Left hindlimb (tissue), 1 donor: Measurements from ENCODE around the gene PRKAG2.
"Not testable (repeated sequence)": the region's sequence is repeated elsewhere in the genome, so short reads cannot be mapped to it uniquely, and the experiment has no call there.

Experiments
- DNase-seq: peaks from one replicate; pipeline ENCODE4 v3.0.0-alpha.2; 2018

The PRKAG2 gene

DNA sequence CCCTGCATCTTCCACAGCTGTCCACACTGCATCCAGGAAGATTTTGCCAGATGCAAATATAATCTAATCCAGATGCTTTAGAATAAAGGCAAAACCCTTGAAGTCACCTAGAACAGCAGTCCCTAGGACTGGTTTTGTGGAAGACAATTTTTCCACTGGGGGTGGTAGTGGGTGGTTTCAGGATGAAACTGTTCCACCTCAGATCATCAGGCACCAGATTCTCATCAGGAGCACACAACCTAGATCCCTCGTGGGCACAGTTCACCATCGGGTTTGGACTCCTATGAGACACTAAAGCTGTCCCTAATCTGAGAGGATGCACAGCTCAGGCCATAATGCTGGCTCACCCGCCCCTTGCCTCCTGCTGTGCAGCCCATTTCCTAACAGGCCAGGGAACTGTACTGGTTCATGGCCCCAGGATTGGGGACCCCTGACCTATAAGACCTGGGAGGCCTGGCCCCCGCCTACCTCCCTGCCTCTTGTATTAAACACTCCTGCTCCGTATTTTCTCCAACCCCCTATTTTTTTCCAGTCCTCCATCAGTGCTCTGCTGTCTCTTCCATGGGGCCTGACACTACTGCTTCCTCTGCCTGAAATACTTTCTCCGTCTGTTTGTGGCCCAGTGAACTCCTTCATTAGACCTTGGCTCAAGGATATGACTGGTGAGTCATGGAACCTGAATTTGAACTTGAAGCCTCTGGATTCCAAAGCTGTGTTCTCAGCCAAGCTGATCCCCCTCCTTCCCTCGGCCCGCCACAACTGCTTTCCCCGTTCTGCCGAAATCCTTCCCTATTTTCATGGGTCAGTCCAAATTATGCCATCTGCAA lies 277.3 kb downstream of the PRKAG2 start:
- DNase-seq = peak; percentile 38

DNA sequence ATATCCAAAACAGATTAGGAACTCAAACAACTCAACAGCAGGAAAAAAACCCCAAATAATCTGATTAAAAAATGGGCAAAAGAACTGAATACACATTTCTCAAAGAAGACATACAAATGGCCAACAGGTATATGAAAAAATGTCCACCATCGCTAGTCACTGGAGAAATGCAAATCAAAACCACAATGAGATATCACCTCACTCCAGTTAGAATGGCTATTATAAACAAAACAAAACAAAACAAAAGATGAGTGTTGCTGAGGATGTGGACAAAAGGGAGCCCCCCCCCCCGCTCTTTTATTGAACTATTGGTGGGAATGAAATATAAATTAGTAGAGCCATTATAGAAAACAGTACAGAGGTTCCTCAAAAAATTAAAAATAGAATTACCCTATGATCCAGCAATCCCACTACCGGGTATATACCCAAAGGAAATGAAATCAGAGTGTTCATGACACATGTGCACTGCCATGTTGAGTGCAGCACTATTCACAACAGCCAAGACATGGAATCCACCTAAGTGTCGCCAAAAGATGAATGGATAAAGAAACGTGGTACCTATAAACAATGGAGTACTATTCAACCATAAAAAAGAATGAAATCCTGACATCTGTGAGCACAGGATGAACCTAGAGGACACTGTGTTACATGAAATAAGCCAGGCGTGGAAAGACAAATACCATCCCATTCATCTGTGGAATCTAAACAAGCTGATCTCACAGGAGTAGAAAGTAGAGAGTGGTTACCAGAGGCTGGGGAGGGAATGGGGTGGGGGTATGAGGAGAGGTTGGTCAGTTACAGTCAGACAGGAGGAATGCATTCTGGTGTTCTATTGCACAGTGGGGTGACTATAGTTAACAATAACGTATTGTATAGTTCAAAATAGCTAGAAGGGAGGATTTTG lies 279.1 kb downstream of the PRKAG2 start:
- DNase-seq = no peak

DNA sequence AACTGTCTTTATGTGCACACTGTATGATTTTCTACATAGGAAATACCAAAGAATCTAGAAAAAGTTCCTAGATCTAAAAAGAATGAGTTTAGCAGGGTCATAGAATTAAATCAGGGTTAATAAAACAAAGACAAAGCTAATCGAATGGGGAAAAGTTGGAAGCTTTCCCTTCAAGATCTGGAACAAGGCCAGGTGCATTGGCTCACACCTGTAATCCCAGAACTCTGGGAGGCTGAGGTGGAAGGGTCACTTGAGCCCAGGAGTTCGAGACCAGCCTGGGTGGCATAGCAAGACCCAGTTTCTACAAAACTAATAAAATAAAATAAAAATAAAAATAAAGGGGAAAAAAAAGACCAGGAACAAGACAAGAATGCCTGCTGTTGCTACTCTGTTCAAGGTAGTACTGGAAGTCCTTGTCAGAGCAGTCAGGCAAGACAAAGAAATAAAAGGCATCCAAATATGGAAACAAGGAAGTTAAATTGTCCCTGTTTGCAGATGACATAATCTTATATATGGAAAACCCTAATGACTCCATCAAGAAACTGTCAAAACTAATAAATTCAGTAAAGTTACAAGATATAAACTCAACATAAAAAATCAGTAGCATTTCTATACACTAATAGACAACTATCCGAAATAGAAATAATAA lies 281.1 kb downstream of the PRKAG2 start:
- DNase-seq = no peak

DNA sequence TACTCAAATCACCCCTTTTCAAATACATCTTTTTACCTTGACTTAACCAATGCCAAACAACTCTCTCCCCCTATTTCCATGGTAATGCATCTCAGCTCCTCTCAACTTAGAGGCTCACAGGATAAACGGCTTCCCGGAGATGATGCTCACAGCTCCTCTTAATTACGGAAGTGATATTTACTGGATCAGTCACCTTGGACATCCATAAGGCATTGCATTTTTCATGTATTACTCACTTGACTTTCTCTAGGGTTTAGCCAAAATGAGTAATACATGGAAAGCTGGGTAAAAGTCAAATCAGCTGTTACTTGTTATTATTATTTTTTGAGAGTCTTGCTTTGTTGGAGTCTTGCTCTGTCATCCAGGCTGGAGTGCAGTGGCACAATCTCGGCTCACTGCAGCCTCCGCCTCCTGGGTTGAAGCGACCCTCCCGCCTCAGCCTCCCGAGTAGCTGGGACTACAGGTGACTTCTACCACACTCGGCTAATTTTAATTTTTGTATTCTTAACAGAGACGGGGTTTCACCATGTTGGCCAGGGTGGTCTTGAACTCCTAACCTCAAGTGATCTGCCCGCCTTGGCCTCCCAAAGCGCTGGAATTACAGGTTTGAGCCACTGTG lies 283.9 kb downstream of the PRKAG2 start:
- DNase-seq = no peak

DNA sequence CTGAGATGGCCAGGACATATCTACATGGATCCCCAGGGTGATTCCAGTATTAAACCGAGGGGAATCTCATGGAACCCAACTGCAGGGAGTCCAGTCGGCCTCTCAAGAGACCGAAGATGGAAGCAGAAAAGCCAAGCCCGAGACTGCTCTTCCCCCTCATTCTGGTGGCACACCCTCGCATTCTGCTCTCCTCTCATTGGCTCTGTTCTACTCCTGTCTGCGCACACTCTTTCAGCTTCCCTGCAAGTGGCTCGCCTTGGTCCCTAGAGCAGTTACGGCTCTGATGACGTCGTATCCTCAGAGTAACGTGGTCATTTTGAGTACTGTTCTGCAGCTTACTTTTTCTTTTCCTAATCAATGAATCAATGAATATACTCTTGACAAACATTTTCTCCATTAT lies 284.6 kb downstream of the PRKAG2 start:
- no peak for DNase-seq

DNA sequence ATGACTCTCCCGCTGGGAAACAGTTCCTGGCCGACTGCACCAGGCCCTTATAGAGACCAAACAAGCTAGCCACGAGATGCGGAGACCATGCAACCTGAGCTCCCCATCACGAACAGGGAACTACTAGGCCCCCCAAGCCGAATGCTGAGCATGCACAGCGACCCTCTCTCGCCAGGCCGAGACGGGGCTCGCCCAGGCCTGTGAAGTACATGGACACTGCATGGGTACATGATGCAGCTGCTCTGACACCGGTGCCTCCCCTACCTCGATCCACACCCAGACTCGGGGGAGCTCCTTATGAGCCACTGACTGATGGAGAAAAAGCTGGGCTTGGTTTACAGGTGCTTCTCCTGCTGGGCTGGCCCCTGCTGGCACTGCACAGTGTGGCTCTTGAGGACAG lies 285.0 kb downstream of the PRKAG2 start:
- DNase-seq = no peak

DNA sequence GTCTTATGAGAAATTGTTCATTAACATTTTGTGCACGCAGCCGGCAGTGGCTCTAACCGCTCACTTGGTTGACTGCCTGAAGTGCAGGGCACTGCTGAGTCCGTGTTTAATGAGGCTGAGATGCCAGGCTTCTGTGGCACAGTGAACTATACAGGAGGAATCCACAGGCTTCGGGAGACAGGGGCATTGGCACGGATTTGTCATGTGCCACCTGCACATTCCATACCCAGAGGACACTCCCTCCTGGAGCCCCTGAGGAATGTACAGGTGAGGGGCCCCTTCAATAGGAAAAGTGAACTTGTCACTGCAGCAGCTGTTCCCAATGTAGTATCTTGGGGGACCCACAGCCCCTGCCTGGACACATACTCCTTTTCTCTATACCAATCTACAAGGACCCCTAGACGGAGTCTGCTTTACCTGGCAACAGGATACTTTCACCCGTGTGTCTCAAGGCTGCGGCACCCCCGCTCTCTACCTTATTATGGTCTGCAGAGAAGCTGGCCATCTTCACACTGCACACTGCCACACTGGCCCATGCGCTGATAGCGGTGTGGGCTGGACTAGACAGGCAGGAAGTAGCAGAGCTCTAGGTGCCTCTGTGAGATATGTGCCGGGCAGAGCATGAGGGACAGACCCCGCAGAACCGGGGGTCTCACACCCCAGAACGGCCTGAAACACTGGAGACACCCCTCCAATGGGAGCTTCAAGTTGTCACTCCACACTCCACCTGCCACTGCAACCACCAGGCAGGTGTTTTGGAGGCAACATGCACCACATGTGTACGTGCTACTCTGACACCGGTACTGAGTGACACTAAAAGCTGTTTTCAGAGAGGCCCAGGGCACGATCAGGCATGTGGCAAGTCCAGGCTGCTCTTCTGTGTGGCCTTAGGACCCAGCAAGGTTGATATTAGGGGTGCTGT lies 285.8 kb downstream of the PRKAG2 start:
- DNase-seq = no peak

DNA sequence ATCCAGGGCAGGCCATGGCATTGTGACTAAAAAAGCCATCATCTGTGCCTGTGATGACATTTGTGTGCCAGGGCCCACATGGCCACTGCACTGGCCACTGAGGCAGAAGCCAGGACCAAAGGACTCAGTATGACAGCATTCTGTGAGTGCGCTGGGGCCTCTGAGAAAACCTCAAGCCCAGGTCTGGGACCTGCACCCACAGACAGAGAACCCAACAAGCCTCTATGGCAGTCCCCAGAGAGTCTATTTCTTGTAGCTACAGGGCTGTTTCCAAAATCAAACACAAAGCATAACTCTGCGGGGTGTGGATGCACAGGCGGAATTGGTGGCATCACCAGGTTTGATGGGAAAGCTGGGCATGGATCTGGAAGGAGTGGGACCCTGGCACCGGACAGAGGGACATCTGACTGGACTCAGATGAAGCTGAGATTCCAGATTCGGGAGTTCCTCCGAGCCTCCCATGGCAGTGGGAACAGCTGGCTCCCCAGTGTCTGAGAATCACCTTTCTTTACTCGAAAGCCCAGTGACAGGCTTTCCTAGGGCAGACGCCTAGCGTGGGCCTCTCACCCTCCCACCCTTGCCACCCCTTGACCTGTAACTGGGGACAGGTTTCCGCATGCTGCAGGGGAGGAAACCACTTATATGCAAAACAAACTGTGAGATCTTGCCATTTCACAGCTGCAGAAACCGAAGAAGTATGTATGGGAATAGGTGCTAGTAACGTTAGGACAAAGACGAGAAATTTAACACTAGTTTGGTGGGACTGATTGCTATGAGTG lies 286.7 kb downstream of the PRKAG2 start:
- no peak for DNase-seq

DNA sequence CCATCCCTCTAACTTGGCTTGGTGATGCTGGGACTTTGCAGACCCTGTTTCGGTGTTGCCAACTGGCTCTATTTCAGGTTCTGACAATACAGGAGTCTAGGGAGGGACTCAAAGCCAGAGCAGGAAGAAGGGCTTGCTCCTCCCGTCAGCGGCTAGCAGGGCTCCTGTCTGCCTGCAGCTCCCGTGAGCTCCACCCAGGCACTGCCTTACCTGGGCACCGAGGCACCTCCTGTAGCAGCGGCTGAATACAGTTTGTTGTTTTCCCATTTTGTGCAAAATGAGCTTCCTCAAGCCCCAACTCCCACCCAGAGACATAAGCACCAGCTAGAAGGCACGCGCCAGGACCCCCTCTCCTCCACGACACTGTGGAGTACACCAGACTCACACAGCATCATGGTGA lies 287.9 kb downstream of the PRKAG2 start:
- DNase-seq = no peak

DNA sequence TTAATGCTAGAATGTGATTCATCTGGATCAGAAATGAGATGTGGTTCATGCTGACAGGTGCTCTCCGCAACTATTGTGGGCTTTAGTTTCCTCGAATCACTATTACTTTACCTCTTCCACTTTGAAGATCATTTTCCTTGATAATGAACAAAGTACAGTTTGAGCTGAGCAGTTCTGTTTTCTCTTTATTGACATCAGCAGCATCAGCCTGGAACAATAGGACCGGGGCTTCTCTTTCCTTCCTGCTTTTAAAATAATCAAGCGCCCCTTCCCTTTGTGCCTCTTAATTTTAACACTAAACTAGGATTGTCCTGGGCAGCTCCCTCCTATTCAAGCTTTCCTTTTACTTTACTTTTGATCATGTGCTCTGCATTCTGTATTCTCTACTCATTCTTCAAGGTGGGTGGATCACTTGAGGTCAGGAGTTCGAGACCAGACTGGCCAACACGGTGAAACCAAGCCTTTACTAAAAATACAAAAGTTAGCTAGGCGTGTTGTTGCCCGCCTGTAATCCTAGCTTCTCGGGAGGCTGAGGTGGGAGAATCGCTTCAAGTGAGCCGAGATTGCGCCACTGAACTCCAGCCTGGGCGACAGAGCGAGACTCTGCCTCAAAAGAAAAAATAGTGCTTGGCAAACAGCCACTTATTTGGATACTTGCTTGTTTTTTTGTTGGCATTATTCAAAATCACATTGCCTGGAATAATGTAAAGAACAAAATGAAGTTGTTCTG lies 290.2 kb downstream of the PRKAG2 start:
- DNase-seq = no peak

DNA sequence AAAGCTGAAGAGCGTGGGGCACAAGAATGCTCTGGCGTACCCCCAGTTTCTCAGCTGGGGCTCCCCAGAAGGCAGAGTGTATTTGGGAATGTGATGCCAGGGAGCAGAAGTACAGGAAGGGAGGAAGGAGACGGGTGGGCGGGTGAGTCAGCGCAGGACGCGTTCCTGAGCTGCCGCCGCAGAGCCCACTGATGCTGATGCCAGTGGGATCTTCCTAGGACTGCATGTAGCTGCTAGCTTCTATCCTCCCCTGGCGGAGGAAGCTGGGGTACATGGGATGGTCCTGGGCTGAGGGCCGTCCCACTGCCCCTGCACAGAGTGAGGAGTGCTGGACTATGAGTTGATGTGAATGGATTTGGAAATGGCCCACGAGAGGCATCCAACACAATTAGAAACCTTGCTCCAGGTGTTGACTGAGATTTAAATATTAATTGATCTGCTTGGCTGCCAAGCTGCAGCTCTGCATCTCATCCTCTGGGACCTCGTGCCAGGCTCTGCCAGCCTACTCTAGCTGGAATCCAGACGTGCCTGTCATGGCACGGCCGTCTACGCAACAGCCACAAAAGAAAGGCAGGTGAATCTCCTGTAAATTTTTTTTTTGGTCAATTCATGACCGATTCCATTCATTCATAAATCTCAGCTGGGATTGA lies 291.0 kb downstream of the PRKAG2 start:
- DNase-seq = no peak

DNA sequence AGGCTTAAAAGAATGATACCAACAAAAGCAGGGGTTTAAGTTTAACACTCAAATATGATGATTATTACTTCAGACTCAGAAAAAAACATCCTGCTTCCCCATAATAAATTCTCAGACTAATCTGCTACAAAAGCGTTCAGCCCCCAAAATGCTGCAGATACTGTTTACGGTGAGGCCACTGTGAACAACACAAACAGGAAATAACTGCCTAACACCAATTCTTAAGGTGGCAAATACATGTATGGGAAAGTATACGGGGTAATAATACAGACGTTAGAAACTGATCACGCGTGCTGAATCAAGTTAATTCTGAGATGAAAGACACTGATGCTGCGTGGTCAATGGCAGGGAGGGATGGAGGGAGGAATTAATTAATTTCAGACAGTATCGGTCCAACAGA lies 295.2 kb downstream of the PRKAG2 start:
- no peak for DNase-seq

DNA sequence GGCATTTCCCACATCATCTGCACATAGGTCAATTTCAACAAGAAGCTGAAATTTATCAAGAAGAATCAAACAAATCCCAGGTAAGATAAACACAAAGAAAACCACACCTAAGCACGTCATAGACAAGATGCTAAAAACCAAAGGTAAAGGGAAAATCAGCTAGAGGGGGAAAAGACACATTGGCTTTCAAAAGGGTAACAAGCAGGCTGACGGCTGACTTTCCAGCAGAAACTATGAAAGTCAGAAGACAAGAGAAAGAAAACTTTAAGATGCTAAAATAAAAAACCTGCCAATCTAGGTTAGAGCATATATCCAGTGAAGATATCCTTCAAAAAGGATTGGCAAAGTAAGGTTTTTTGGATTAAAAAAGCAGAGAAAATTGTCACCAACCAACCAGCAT lies 297.3 kb downstream of the PRKAG2 start:
- no peak for DNase-seq

DNA sequence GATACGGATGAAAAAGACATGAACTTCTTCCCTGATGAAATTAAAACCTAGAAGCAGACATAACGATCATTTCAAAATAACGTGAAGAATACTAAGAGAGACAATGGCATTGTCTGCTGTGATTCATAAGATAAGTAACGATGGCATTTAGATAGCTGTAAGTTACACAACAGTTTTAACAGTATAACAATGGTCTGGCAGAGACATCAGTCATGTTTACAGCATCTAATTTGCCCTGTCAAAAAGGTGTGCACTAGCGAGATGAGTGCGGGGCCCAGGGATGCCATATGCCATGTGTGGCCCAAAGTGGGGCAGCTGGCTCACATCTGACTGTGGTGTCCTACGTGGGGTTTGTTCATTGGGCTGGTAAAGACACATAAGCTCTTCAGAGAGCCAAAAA lies 301.5 kb downstream of the PRKAG2 start:
- DNase-seq = no peak

DNA sequence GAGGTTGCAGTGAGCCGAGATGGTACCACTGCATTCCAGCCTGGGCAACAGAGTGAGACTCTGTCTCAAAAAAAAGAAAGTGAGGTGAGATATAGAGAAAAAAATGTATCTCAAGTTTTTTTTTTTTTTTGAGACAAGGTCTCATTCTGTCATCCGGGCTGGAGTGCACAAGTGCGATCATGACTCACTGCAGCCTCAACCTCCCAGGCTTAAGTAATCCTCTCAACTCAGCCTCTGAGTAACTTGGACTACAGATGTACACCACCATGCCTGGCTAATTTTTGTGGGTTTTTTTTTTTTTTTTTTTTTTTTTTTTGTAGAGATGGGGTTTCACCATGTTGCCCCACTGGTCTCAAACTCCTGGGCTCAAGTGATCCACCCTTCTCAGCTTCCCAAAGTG lies 303.9 kb downstream of the PRKAG2 start:
- DNase-seq = not testable (repeated sequence)

DNA sequence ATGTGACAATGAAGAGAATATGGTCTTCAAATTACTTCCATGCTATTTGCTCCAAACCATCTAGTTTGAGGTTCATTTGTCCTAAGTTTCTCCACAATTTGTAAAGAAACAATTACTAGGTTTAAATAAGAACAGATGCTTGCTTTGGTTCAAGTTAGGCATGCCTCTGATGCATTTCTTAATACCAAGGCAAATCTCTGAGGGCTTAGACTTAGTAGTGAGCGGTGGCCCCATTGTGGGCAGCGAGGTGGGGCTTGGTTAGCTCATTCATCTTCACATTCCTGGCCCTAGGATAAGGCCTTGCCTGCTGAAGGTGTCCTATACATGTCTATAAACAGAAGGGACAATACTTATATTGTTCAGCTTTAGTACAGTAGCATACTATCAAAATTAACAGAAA lies 304.8 kb downstream of the PRKAG2 start:
- no peak for DNase-seq

DNA sequence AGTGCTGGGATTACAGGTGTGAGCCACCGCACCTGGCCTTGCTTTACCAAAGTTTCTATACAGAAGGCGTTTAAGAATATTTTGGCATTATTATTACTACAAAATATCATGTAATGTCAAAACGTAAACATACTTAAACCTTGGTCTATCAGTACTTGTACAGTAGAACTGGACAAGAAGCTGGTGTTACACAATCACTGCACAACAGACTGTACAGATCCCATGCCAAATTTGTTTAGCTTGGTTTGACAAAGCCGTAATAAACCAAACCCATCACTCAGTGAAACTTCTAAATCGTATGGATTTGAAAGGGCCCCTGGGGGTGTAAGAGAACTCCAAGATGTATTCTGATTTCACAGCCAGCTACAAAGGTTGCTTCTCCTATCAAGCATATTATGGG lies 305.4 kb downstream of the PRKAG2 start:
- no peak for DNase-seq

DNA sequence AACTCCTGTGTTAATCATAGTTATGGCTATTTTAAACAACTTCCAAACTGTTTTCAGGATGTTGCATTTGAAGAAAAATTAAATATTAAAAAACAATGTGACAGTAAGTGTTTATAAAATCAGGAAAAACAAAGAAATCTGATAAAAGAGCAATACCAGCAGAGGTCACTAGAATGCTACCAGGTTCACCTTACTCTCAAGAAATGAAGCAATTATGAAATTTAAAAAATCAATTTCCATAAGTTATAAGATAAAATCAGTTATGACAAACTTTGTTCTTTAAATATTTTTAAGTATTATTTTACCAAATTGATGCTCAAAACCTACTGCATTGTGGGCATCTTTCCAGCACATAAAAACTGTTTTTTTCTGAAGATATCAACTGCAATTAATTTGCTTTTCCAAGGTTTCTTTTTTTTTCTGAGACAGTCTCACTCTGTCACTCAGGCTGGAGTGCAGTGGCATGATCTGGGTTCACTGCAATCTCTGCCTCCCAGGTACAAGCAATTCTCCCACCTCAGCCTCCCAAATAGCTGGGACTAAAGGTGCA lies 306.5 kb downstream of the PRKAG2 start:
- DNase-seq = no peak
